ENCODE results near the gene PIK3AP1. TPM values are rescaled to one million over a fixed set of nuclear protein-coding genes. Genes with fewer than 3 reads are reported as not detected.

Gene PIK3AP1
- total and polyA plus RNA-seq, 2 of the 13 experiments (the other 11 are each of a cell fraction or from before 2014, with no cell fraction given), result 3.6 to 13.8 TPM

DNA sequence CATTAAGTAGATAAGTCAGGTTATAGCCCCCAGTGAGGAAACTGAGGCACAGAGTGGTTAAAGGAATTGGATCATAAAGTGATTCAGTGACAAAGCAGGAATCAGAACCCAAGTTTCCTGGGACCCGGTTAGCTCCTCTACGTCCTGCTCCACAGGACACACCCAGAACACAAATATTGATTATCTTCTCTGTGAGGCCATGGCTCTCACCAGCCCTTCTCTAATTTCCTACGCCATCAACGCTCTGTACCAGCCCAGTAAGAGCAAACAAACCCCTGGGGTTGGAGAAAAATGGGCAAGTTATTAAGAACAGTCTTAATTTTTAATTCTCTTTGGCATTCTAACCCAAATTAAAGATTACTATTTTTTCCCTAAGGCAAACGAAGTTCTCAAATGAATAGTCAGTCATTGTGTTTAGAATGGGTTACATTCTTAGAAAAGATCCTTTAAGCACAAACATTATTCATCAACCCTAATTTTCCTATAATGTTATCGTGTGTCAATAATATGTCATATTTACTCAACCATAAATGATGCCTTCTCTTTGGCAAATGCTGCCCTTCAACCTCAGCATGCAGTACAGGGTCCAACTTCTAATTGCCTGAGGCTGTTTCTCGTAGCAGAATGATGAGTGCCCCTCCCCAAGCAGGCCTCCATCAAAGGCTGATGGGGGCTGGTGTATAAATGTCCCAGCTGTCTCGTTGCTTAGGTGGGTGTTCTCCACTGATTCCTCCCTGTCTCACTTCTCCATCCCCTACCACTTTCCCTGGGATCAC is 108.1 kb downstream of the PIK3AP1 start (continued):
- TF ChIP-seq EP300 (IDR thresholded peaks at IDR 0.05; ENCODE audit: low read depth in 2 of 2, low read length in 2 of 2) (0 out of 4 replicates have a peak, but pooled peaks of 1 of the 2 experiments have one; percentile 9), EP300 (CRISPR knock-in tag; IDR thresholded peaks at IDR 0.05; ENCODE audit: borderline replicate concordance) (no peak), SRSF1 (optimal IDR thresholded peaks at IDR 0.05; ENCODE audit: low read depth, low read length) (no peak), ZNF292 (CRISPR knock-in tag; IDR thresholded peaks at IDR 0.05; ENCODE audit: borderline replicate concordance, low read depth) (no peak), ATM (IDR thresholded peaks at IDR 0.05; ENCODE audit: borderline replicate concordance) (no peak), HNF4A (CRISPR knock-in tag; IDR thresholded peaks at IDR 0.05) (peak; percentile 81), SOX13 (IDR thresholded peaks at IDR 0.05) (no peak), SOX13 (CRISPR knock-in tag; conservative IDR thresholded peaks at IDR 0.05 in 1 of 2, IDR thresholded peaks at IDR 0.05 in 1 of 2) (peak in 1 of 2 experiments; percentile 28; a peak in 1 of 4 replicates), FOXA3 (CRISPR knock-in tag; IDR thresholded peaks at IDR 0.05) (peak; percentile 15; the same call in 1 of the 2 replicates), AHR (CRISPR knock-in tag; IDR thresholded peaks at IDR 0.05) (no peak), TCF7 (IDR thresholded peaks at IDR 0.05; ENCODE audit: low read depth) (0 out of 2 replicates have a peak, but pooled peaks have one; percentile 23), KLF15 (CRISPR knock-in tag; IDR thresholded peaks at IDR 0.05; ENCODE audit: borderline replicate concordance) (no peak), SALL1 (CRISPR knock-in tag; IDR thresholded peaks at IDR 0.05) (peak; percentile 60; the same call in 1 of the 2 replicates), NCOA5 (CRISPR knock-in tag; IDR thresholded peaks at IDR 0.05) (no peak), ZNF614 (CRISPR knock-in tag; IDR thresholded peaks at IDR 0.05; ENCODE audit: borderline replicate concordance) (no peak), HMG20B (CRISPR knock-in tag; conservative IDR thresholded peaks at IDR 0.05) (no peak), ZNF264 (CRISPR knock-in tag; IDR thresholded peaks at IDR 0.05) (no peak), HOXA5 (CRISPR knock-in tag; IDR thresholded peaks at IDR 0.05) (no peak), FOXJ3 (CRISPR knock-in tag; IDR thresholded peaks at IDR 0.05; ENCODE audit: borderline replicate concordance) (no peak)
- TF ChIP-seq, protein P1, sequence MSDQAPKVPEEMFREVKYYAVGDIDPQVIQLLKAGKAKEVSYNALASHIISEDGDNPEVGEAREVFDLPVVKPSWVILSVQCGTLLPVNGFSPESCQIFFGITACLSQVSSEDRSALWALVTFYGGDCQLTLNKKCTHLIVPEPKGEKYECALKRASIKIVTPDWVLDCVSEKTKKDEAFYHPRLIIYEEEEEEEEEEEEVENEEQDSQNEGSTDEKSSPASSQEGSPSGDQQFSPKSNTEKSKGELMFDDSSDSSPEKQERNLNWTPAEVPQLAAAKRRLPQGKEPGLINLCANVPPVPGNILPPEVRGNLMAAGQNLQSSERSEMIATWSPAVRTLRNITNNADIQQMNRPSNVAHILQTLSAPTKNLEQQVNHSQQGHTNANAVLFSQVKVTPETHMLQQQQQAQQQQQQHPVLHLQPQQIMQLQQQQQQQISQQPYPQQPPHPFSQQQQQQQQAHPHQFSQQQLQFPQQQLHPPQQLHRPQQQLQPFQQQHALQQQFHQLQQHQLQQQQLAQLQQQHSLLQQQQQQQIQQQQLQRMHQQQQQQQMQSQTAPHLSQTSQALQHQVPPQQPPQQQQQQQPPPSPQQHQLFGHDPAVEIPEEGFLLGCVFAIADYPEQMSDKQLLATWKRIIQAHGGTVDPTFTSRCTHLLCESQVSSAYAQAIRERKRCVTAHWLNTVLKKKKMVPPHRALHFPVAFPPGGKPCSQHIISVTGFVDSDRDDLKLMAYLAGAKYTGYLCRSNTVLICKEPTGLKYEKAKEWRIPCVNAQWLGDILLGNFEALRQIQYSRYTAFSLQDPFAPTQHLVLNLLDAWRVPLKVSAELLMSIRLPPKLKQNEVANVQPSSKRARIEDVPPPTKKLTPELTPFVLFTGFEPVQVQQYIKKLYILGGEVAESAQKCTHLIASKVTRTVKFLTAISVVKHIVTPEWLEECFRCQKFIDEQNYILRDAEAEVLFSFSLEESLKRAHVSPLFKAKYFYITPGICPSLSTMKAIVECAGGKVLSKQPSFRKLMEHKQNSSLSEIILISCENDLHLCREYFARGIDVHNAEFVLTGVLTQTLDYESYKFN (CRISPR knock-in tag; conservative IDR thresholded peaks at IDR 0.05), result 0 out of 2 replicates have a peak, but pooled peaks have one; percentile 23
- TF ChIP-seq, protein P2, sequence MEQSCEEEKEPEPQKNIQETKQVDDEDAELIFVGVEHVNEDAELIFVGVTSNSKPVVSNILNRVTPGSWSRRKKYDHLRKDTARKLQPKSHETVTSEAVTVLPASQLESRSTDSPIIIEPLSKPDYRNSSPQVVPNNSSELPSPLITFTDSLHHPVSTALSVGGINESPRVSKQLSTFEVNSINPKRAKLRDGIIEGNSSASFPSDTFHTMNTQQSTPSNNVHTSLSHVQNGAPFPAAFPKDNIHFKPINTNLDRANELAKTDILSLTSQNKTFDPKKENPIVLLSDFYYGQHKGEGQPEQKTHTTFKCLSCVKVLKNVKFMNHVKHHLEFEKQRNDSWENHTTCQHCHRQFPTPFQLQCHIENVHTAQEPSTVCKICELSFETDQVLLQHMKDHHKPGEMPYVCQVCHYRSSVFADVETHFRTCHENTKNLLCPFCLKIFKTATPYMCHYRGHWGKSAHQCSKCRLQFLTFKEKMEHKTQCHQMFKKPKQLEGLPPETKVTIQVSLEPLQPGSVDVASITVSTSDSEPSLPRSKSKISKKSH (CRISPR knock-in tag; IDR thresholded peaks at IDR 0.05; ENCODE audit: borderline replicate concordance), result no peak
- TF ChIP-seq, protein P3, sequence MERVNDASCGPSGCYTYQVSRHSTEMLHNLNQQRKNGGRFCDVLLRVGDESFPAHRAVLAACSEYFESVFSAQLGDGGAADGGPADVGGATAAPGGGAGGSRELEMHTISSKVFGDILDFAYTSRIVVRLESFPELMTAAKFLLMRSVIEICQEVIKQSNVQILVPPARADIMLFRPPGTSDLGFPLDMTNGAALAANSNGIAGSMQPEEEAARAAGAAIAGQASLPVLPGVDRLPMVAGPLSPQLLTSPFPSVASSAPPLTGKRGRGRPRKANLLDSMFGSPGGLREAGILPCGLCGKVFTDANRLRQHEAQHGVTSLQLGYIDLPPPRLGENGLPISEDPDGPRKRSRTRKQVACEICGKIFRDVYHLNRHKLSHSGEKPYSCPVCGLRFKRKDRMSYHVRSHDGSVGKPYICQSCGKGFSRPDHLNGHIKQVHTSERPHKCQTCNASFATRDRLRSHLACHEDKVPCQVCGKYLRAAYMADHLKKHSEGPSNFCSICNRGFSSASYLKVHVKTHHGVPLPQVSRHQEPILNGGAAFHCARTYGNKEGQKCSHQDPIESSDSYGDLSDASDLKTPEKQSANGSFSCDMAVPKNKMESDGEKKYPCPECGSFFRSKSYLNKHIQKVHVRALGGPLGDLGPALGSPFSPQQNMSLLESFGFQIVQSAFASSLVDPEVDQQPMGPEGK (CRISPR knock-in tag; IDR thresholded peaks at IDR 0.05), result peak; percentile 34; the same call in 1 of the 2 replicates
